Activated T-cell treated with anti-CD3 and anti-CD28 coated beads, Interleukin-2, amount 50 U/mL, for 72 hours (primary cell): ENCODE data around the gene GNAI3. TPM values are rescaled to one million over a fixed set of nuclear protein-coding genes. Genes with fewer than 3 reads are reported as not detected.

Source experiments
- ATAC-seq, 2 donors: fragments of 150-1000 bp; cut with Tn5 transposase; replicated peaks in 1 of 2; 2 replicates each; pipeline ENCODE4 v1.10.0; 2021; ENCODE audit warnings: moderate library complexity in 2 of 2, mild to moderate bottlenecking in 1 of 2
- DNase-seq, 2 donors: peaks; one replicate each; pipeline ENCODE4 v3.0.0; 2021 to 2022; ENCODE audit warnings: mixed read lengths in 1 of 2
- H3K27ac Mint-ChIP-seq: one replicate; pipeline ENCODE4 v1.8.0; 2022; ENCODE audit warnings: mild to moderate bottlenecking, moderate library complexity, mixed read lengths
- H3K27me3 Mint-ChIP-seq: one replicate; pipeline ENCODE4 v1.8.0; 2022; ENCODE audit warnings: low read depth, mixed read lengths
- H3K36me3 Mint-ChIP-seq, 2 donors: one replicate each; pipeline ENCODE4 v1.8.0; 2022; ENCODE audit warnings: mixed read lengths in 2 of 2, mild to moderate bottlenecking in 1 of 2; ENCODE audit not compliant: insufficient read depth in 2 of 2
- H3K4me1 Mint-ChIP-seq: one replicate; pipeline ENCODE4 v1.8.0; 2022; ENCODE audit warnings: low read depth, mixed read lengths
- H3K4me3 Mint-ChIP-seq, 2 donors: one replicate each; pipeline ENCODE4 v1.8.0; 2022; ENCODE audit warnings: mild to moderate bottlenecking in 2 of 2, mixed read lengths in 2 of 2, moderate library complexity in 2 of 2
- H3K9me3 Mint-ChIP-seq, 2 donors: one replicate each; pipeline ENCODE4 v1.8.0; 2022; ENCODE audit warnings: mixed read lengths in 2 of 2
- total RNA-seq, 2 donors: library from RNA; stranded (reverse); gene quantifications; one replicate each; pipeline ENCODE4 v1.2.3, GENCODE V29; 2022

Gene GNAI3
- 10 to 100 TPM in 1 of 2 donors, 1 to 10 TPM in 1; 8.9 to 10.1 TPM for total RNA-seq

DNA sequence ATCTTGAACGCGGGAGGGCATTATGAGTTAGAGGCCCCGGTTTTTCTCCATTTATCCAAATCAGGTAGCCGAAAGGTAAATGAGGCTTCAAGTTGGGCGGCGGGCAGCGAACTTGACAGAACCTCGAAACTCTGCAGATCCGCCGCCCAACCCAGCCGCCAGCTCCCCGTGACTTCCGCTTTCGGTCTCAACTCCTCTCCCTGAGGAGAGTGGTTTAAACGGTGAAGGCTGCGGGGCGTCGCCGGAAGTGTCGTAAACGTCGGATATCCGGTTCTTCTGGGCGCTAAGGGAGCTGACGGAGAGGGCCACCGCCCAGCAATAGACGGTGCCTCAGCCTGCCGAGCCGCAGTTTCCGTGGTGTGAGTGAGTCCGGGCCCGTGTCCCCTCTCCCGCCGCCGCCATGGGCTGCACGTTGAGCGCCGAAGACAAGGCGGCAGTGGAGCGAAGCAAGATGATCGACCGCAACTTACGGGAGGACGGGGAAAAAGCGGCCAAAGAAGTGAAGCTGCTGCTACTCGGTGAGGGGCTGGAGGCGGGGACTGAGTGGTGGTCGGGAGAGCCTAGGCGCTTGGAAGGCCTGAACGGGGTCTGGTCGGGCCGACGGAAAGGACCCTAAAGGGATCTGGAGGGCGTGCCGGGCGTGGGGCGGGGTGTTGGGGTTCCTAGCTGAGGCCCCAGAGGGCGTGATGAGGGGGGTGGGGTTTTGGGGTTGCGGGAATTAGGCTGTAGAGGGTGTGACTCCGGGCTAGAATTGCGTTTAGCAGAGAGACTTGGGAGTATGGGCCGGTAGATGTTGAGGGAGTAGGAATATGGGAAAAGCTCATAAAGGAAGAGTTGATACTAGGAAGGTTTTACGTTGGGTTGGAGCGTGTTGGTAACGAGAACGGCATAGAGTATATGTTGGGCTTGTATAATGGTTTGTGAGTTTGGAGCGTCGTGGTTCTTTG is at the start of gene GNAI3:
TSS of gene GNAI3 (plus strand) at position 295 of the 947 bp plus-strand sequence. CDS start at position 401, 106 bp downstream.
- ATAC-seq = peak; percentile 99
- Mint-ChIP-seq H3K36me3 (peaks cover 6 to 12% of the 10 kb centered on the region in 2 donors), H3K4me3 (peak within 1 kb of the TSS; percentile 91 to 100), H3K27me3 (no peaks in the 10 kb centered on the region), H3K9me3 (no peaks in the 10 kb centered on the region), H3K4me1 (peaks cover 48% of the 10 kb centered on the region), H3K27ac (peak within 1 kb of the TSS; percentile 98)
- DNase-seq = peak; percentile 95 to 96

DNA sequence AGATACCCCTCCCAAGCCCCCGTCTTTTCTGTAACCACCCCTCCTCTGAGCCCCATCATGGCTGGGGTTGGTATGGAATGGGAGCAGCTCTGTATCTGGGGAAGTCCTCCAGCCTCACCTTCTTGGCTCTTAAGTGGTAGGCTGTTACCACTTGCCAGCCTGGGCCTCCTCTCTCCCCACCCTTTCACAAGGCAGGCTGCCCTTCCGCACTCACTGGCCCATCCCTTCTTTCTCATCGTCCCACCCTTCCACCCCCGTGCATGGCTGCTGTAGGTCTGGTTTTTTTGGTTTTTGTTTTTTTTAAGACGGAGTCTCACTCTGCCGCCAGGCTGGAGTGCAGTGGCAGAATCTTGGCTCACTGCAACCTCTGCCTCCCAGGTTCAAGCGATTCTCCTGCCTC is 49.3 kb upstream of the GNAI3 start:
- Mint-ChIP-seq H3K27me3 (no peaks in the 10 kb centered on the region), H3K9me3 (no peaks in the 10 kb centered on the region), H3K4me1 (peaks cover 91% of the 10 kb centered on the region), H3K4me3 (peak overlapping the region in 1 of 2 donors; percentile 20), H3K27ac (no peak overlapping the region), H3K36me3 (peaks cover 0 to 5% of the 10 kb centered on the region in 2 donors)
- DNase-seq (no peak), ATAC-seq (no peak)

DNA sequence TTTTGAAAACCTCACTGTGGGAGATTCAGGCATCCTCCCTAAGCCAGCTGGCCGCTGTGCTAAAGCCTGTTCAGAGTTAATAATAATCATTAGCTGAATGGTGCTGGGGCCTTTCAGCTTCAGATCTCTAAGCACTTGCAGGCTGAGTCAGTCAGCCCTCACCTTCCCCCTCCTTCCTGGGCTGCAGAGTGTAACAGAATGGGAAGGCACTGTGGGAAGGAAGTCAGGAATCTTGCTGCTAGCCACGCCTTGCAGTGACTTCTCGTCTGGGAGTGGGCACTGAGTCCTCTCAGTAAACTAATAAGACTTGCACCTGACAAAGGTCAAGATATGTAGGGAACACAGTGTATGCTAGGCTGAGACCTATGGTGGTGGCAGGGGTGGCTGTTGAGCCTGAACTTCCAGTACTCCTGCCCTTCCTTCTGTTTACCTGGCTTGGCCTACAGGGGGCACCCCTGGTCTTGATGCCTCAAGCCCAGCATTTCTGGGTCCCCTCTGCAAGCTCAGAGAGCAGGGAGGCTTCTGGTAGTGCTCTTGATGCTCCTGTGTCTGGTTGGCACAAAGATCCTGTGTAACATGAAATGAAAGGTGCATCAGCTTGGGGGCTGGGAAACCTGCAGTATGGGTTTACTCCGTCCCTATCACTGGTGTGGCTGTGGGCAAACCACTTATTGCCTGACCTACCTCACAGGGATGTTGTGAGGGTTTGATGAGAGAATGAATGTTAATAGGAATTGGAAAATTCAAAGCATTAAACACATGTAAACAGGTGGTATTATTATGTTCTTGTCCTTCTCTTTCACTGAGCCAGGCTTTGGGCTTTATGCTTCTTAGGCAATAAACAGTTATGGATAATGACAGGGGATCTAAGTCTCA is 48.5 kb upstream of the GNAI3 start:
- Mint-ChIP-seq H3K4me1 (peaks cover 91% of the 10 kb centered on the region), H3K27ac (peak overlapping the region; percentile 38), H3K9me3 (no peaks in the 10 kb centered on the region), H3K4me3 (peak overlapping the region in 1 of 2 donors; percentile 20), H3K36me3 (peaks cover 0 to 5% of the 10 kb centered on the region in 2 donors), H3K27me3 (no peaks in the 10 kb centered on the region)
- peak; percentile 56 to 70 for DNase-seq
- peak in 1 of 2 donors; percentile 25 for ATAC-seq

DNA sequence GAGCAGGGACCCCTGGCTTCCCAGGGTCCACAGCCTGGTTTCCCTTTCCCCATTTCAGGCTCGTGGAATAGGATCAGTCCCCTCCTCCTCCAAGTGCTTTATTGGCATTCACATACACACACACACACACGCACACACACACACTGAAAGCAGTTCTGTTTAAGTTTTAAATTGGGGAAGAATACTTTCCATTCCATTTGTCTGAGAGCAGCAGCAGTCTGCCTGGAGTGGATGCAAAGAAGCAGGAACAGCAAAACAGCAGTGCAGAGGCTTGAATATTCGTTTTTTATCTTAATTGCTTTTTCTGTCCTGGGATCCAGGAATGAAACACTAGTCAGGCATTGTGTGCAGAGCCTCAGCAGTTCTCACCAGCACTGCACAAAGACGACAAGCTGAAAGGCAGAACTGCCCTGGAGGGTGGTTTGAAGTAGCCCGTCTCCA is 47.5 kb upstream of the GNAI3 start:
- Mint-ChIP-seq H3K27me3 (no peaks in the 10 kb centered on the region), H3K4me1 (peaks cover 86% of the 10 kb centered on the region)
- no peak for DNase-seq

DNA sequence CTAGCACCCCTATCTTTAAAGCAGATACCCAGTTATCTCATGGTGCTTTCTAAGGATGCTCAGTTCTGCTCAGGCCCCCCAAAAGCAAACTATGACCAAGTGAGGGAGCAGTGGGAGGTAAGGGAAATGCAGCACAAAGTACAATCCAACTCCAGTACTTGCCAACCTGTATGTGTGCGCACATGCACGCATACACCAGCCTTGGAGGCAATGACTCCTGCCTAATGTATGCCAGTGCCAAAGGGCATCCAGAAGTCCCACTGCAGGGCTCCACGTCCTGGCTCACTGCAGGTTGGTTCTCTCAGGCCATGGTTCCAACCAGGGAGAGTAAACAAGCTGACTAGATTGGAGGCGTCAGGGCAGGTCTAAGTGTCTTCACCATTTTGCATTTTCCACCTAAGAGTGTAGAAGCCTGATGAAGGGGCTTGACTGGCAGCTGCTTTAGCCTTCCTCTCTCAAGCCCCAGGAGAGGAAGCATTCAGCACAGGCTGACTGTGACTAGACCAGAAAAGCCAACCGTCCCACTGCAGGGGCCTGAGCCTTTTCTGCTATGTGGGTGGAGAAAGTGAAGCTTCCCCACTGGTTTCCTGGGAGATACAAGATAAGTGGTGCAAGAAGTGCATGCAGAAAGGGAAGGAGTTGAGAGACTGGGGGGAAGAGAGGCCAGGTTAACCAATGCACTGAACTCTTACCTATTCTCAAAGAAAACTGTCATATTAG is 46.6 kb upstream of the GNAI3 start:
- ATAC-seq = no peak
- Mint-ChIP-seq H3K4me3 (peak overlapping the region; percentile 60 to 75), H3K36me3 (peaks cover 0 to 2% of the 10 kb centered on the region in 2 donors), H3K27me3 (no peaks in the 10 kb centered on the region), H3K9me3 (no peaks in the 10 kb centered on the region), H3K4me1 (peaks cover 80% of the 10 kb centered on the region), H3K27ac (peak overlapping the region; percentile 63)
- no peak for DNase-seq

More for the DNA sequence above, 47.5 kb upstream of the GNAI3 start:
- H3K9me3 Mint-ChIP-seq = no peaks in the 10 kb centered on the region
- no peak overlapping the region for H3K4me3 Mint-ChIP-seq
- H3K27ac Mint-ChIP-seq = no peak overlapping the region
- ATAC-seq = no peak
- H3K36me3 Mint-ChIP-seq = peaks cover 0 to 5% of the 10 kb centered on the region in 2 donors

DNA sequence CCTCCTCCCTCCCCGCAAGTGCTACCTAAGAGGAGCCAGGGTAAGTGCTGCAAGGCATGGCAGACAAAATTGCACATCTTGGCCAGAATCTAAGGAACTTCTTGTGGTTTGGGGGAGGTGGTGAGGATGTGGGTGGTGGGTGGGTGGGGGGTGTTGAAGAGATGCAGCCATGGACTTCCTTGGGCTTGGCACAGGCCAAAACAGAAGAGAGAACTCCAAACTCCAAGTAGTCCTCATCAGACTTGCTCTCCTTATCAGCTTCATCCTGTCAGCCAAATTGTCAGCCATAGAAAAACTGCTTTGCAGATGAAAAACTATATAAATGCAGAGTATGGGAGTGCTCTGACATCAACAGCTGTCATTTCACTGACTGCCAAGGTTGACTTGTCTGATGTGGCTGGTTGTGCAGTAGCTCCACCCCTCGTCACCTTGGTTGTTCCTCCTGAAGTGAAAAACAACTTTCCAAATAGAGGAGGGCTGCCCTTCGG is 46.0 kb upstream of the GNAI3 start:
- peak overlapping the region; percentile 87 for H3K27ac Mint-ChIP-seq
- H3K36me3 Mint-ChIP-seq = peaks cover 0 to 2% of the 10 kb centered on the region in 2 donors
- ATAC-seq (peak; percentile 66 to 72), DNase-seq (peak; percentile 35 to 43)
- H3K9me3 Mint-ChIP-seq = no peaks in the 10 kb centered on the region
- peak overlapping the region; percentile 60 to 75 for H3K4me3 Mint-ChIP-seq
- H3K27me3 Mint-ChIP-seq = no peaks in the 10 kb centered on the region
- H3K4me1 Mint-ChIP-seq = peaks cover 82% of the 10 kb centered on the region

DNA sequence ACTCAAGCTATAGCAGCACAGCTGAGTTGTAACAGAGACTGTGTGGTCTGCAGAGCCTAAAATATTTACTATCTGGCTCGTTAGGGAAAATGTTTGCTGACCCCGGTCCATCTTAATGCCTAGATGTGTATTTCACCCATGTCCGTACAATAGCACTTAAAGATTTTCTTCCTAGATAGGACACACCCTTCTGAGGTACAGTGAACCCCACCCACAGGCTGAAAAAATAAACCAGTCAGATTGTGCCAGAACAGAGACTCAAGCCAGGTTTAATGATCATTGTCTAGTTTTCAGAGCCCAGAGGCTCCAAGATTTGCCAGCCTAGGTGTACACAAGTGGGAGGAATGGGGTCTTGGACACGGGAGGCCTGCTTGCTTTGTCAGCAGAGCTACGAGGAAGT is 44.5 kb upstream of the GNAI3 start:
- Mint-ChIP-seq H3K9me3 (no peaks in the 10 kb centered on the region), H3K36me3 (peaks cover 0 to 2% of the 10 kb centered on the region in 2 donors), H3K4me1 (peaks cover 79% of the 10 kb centered on the region), H3K27me3 (no peaks in the 10 kb centered on the region), H3K27ac (peak overlapping the region; percentile 75), H3K4me3 (peak overlapping the region; percentile 53 to 61)
- DNase-seq = no peak
- no peak for ATAC-seq

DNA sequence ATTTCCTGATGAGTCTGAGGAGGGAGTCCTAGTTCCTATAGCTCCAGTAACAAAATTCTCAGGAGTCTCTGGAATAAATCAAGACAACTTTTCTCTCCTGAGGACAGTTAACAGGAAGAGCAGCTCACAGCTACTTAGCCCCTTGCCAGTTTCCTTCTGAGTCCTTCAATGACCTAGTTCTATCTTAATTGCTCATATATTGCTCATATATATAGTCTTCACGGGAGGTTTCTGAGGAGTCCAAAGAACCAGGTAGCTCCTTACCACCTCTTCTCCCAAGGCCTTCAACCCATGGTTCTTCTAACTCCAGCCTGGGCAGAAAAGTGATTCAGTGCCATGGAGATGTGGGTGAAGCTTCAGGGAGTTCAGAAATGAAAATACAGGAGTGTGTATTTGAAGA is 43.4 kb upstream of the GNAI3 start:
- H3K36me3 Mint-ChIP-seq = peaks cover 0 to 2% of the 10 kb centered on the region in 2 donors
- ATAC-seq = peak; percentile 54 to 70
- DNase-seq = no peak
- peak overlapping the region; percentile 7 to 39 for H3K4me3 Mint-ChIP-seq
- peaks cover 73% of the 10 kb centered on the region for H3K4me1 Mint-ChIP-seq
- H3K27me3 Mint-ChIP-seq = no peaks in the 10 kb centered on the region
- H3K27ac Mint-ChIP-seq = peak overlapping the region; percentile 48
- no peaks in the 10 kb centered on the region for H3K9me3 Mint-ChIP-seq

DNA sequence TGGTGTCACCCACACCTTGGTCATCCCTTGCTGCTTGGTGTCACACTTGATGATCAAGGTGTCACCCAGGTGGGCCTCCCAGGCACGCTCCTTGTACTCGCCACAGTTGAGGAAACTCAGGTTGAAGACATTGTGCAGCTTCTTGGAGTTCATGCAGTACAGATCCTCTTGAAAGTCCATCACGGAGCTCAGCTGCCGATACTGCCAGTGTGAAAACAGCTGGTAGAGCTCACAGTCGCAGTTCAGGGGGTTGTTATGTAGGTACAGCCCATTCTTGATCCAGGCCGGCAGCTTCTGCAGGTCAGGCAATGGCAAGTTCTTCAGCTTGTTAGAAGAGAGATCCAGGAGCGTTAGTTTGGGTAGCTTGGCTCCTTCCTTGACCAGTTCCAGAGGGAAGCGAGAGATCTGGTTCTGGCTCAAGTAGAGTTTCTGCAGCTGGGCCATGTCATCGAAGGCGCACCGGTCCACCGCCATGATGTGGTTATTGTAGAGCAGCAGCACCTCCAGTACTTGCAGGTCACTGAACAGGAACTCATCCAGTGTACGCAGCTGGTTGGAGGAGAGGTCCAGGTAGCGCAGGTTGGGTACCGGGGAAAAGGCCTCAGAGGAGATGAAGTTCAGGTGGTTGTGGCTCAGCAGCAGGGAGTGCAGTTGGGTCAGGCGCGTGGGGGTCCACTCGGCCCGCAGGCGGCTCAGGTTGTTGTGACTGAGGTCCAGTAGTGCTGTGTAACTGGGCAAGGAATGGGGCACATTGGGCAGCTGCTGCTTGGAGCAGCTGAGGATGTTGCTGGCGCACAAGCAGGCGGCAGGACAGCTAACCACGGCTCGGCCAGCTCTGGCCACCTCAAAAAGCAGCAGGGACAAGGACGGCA is 40.2 kb upstream of the GNAI3 start:
- Mint-ChIP-seq H3K27me3 (no peaks in the 10 kb centered on the region), H3K27ac (no peak overlapping the region), H3K9me3 (no peaks in the 10 kb centered on the region), H3K4me1 (peaks cover 56% of the 10 kb centered on the region), H3K4me3 (peak overlapping the region; percentile 86 to 89), H3K36me3 (no peaks in the 10 kb centered on the region)
- DNase-seq = no peak
- no peak for ATAC-seq

DNA sequence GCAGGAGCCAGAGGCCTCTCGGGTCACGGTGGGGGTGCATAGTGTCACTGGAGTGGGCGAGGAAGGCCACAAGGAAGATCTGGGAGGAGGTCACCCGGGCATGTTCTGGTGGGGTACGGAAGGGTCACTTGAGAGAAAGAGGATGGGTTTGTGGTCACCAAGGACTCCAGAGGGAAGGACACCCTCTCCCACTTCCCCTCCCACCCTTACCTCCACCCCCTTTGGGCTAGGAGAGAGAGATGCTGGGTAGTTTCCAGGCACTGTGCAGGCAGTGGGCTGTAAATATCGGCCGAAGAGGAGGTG is 39.6 kb upstream of the GNAI3 start:
- Mint-ChIP-seq H3K4me1 (peaks cover 53% of the 10 kb centered on the region), H3K4me3 (peak overlapping the region; percentile 86 to 89), H3K9me3 (no peaks in the 10 kb centered on the region), H3K27ac (peak overlapping the region; percentile 41), H3K27me3 (no peaks in the 10 kb centered on the region), H3K36me3 (no peaks in the 10 kb centered on the region)
- DNase-seq (no peak), ATAC-seq (no peak)

DNA sequence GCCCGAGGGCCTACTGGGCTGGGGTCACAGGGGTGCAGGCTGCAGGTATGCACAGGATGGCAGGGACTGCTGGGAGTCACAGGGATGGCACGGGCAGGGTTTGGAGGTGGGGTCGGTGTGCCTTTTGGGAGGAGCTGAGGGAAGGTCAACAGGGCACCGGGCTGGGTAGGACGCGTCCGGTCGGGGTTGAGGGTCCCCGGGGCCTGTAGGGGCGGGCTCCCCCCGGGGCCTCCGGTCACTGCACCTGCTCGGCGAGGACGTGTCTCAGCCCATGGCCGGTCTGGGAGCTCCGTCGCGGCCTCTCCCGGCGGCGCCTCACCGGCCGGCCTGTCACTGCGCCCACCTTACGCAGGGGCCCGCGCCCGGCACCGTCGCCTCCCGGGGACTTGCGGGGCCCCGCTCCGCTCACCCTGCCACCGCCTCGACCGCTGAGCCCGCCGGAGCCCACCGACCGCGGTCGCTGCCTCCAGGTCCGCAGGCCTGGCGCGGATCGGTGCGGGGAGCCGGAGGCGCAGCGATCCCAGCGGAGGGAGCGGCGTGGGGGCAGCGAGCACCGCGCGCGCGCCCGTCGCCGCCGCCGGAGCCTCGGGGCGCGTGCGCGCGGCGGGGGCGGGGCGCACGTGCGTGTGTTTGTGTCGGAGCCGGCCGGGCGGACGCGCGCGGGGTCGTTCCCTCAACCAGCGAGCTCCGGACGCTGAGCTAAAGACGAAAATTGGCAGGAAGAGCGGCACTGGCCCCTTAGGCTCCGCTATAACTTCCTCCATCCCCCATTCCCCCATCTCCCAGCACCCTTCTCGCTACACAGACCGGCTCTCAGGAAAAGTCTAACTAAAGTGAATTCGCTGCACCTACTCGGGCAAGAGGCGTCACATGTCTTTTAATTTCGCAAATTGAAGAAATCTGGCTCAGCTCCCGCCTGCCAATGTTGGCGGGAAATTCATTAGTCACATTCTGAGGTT is 39.0 kb upstream of the GNAI3 start, which contains the start of gene AMIGO1:
TSS of gene AMIGO1 (minus strand) at position 552 of the 959 bp plus-strand sequence. CDS start 815 bp downstream, outside the sequence.
- Mint-ChIP-seq H3K4me1 (peaks cover 47% of the 10 kb centered on the region), H3K27me3 (no peaks in the 10 kb centered on the region), H3K36me3 (no peaks in the 10 kb centered on the region), H3K9me3 (no peaks in the 10 kb centered on the region), H3K27ac (peak within 1 kb of the TSS; percentile 41), H3K4me3 (peak within 1 kb of the TSS; percentile 86 to 89)
- DNase-seq (peak; percentile 68 to 73), ATAC-seq (peak; percentile 72 to 75)
